GM11168 (cell line): ENCODE results near the gene MAP4K4.
"Not testable (repeated sequence)": the region's sequence is repeated elsewhere in the genome, so short reads cannot be mapped to it uniquely, and the experiment has no call there.

Experiments
- in situ Hi-C: fragments of 300-500 bp; cut with MboI; formaldehyde crosslinking; loops from one replicate; pipeline ENCODE4 v1.12.0; 2022; ENCODE audit warnings: low sequenced_read_pairs; ENCODE audit not compliant: unreplicated experiment

Gene MAP4K4

DNA sequence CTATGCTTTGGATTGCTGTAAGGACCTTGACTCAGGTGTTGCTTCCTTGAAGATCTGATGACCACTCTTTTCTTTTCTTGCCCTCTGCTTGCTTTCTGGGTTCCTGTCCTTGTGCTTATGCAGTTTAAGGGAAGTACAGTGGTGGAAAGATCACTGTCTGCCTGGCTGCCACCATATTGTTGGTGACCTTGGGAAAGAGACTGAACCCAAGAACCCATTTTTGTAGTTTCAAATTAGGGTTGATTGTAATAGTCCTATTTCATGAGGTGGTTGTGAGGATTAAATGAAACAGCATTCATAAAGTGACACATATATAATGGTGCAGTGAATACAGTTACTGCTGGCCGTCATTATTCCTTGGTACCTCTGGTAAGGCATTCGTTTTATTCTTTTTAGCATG is 41.1 kb downstream of the MAP4K4 start:
- in situ Hi-C loops: no loop called here

DNA sequence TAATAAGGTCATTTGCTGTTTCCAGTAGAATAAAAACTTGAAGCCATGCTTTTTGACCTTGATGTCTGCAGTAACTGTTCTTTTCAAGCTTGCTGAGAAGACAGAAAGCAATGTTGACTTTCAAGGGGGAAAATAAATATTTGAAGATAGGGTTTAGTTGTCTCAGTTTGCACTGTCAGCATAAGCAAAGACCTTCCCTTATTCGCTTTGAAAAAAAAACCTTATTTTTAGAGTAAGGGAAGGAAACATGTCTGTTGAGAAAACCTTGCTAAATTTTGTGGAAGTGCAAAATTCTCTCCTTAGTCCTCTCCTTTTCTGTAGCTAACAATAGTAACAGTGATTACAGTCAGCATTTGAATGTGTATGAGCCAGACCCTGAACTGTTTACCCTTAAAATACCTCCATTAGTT is 43.1 kb downstream of the MAP4K4 start:
- in situ Hi-C loops: no loop called here

DNA sequence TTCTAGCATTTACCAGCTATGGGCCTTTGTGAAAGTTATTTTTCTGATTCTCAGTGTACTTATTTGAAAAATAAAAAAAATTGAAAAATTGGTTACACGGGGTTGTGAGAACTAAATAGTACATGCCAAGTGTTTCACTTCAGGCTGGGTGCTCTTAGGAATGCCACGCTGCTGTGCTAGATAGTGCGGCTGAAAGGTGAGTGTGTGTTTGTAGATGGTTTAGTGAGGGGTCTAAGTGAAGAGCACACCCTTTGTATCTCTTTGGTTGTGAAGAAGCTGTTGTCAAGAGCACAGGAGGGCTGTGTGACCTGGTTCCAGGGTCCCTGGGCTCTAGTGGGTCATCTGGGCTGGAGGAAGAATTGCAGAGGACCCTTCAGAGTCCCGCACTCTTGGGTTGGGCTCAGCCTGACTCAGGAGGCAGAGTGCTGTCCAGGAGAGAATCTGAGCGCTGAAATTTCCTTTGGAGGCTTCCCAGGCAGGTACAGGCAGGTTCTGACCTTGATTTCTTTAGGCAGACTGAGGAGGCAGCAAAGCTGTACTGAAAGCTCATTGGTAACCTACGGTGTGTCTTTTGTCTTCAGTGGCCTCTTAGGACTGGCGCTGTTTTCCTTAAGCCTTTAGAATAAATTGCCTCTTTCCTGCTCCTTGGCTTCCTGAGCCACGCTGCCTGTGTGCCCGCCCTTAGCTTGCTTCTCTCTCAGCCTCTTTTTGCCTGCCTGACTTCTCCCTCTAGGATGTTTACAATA is 44.4 kb downstream of the MAP4K4 start:
- in situ Hi-C loops: no loop called here

DNA sequence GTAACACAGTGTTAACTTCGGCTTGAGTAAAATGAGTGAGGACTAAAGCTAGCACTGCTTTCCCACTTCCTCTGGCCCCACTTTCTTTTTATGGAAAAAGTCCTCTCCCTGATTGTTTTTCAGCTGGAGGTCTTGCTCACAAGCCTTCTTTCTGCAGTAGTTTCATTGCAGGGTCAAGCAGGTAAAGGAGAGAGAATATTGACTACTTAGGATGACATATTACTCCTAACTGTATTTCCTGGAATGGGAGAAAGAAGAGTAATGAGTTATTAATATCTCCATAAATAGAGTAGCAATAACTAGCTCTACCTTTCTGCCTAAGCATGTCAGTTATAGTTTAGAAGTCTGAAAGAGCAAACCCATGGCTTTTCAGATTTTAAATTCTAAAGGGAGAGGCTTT is 45.0 kb downstream of the MAP4K4 start:
- in situ Hi-C loops: no loop called here

DNA sequence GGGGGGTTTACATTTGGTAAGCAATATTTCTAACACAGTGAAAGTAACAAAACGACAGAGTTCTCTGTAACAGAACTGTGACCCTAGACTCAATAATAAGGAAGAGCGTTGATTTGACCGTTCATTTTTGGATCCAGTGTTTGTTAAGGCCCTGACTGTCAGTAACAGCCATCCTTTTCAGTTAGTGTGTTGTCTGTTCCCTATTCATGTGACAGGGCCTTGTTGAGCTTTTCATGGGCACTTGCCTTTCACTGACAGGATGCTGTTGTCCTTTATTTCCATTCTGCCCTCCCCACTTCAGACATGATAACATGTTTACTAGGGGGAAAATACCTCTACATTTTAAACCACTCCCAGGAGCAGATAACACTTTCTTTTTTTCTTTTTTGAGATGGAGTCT is 45.8 kb downstream of the MAP4K4 start:
- in situ Hi-C loops: no loop called here

DNA sequence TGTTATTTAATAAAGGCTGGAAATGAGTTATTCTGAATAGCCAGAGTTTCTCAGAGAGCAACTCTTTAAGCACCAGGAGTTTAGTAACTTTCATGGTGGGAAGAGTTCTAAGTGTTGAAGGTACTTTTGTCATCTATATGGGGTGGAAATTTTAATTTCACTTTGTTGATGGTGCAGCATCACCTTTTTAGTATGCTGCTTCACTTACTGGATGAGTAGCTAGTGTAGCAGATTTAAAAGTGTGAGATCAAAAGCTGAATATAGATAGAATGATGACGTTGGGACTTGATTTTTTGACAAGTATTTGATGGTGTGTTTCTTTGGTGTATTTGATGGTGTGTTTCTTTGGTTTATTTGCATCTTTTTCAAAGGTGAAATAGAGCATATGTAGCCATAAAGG is 47.3 kb downstream of the MAP4K4 start:
- in situ Hi-C loops: no loop called here

DNA sequence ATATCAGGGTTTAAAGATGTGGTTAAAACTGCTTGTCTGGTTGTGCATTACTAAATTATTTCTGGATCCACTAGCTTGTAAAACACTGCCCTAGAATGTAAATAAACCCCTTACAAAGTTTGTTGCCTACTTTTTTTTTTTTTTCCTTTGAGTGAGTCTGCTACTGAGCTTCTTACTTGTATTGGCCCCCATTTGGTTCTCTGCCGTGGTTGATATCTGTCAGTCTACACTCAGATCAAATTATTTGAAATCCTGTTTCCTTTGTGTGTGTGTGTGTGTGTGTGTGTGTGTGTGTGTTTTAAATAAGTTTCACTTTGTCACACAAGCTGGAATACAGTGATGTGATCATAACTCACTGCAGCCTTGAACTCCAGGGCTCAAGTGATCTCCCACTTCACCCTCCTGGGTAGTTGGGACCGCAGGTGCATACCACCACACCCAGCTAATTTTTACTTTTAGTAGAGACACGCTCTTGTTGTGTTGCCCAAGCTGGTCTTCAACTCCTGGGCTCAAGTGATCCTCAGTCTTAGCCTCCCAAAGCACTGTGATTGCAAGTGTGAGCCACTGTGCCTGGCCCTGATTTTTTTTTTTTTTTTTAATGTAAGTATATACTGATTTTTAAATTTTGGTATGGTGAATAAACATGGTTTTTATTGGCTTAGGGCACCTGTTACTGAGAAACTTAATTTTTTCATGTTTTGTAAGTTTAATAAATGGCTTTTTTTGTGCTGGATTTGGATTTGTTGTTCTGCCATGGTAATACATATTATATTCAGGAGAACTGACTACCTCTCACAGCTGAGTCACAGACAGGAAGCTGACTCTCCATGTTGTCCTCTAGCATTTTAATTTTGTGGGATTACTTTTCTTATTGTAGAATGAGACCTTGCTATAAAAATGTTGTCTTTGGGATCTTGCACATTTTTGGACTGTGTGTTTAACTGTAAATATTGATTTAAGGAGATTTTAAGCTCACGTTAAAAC is 48.5 kb downstream of the MAP4K4 start:
- in situ Hi-C loops: no loop called here

DNA sequence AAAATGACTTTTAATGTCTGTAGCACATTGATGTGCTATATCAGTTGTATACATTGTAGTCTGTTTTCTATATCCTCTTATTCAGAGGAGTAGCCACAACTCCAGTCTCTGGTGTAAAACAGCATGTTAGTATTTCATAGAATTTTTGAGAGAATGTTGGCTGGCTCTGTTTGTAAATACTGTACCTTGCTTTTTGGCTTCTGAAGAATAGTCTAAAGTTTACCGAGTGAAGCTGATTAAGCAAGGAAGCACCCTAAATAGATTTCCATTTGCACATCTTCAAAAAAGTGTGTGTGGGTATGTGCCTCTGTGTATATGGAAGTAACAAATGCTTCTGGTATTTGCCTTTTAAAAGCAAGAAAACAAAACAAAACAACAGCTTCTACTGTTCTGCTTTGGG is 50.5 kb downstream of the MAP4K4 start:
- in situ Hi-C loops: no loop called here

DNA sequence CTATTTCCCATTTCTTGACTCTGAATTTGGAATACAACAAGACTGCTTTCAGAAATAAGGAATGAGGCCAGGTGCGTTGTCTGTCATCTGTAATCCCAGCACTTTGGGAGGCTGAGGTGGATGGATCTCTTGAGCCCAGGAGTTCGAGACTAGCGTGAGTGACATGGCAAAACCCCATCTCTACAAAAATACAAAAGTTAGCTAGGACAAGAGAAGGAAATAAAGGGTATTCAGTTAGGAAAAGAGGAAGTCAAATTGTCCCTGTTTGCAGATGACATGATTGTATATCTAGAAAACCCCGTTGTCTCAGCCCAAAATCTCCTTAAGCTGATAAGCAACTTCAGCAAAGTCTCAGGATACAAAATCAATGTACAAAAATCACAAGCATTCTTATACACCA is 51.0 kb downstream of the MAP4K4 start:
- in situ Hi-C loops: not testable (repeated sequence)

DNA sequence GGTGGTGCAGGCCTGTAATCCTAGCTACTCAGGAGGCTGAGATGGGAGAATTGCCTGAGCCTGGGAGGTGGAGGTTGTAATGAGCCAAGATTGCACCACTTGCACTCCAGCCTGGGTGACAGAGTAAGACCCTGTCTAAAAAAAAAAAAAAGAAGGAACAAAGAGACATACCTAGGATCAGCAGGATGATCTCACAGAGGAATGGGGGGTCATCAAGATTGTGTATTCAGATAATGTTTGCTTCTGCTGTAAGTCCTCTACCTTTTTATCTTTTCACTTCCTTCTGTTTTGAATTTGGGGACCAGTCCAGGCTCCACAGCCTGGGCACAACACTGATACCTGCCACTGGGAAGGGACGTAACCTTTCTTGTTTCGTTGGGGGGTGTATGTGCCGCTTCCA is 53.2 kb downstream of the MAP4K4 start:
- in situ Hi-C loops: no loop called here

DNA sequence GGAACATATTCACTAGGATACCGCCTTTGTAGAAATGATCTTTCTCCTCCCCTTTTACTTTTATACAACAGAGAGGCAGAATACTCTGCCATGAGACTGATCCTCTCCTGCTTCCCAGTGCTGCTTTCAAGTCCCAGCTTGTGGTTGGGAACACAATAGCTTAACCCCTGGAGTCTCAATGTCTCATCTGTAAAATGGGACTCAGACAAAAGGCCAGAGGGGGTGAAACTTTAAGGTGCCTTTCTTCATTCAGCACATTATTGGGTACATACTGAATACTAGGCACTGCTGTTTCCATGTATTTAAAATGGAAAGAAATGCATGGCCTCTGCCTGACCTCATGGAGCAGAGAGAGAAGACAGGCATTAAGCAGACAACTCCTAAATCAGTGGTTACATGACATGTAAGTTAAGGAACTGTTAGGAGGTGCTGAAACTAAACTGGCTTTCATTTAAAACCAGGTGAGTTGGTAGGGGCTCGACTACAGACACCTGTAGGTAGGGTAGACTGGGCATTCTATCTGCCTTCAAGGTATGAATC is 53.8 kb downstream of the MAP4K4 start:
- in situ Hi-C loops: no loop called here

DNA sequence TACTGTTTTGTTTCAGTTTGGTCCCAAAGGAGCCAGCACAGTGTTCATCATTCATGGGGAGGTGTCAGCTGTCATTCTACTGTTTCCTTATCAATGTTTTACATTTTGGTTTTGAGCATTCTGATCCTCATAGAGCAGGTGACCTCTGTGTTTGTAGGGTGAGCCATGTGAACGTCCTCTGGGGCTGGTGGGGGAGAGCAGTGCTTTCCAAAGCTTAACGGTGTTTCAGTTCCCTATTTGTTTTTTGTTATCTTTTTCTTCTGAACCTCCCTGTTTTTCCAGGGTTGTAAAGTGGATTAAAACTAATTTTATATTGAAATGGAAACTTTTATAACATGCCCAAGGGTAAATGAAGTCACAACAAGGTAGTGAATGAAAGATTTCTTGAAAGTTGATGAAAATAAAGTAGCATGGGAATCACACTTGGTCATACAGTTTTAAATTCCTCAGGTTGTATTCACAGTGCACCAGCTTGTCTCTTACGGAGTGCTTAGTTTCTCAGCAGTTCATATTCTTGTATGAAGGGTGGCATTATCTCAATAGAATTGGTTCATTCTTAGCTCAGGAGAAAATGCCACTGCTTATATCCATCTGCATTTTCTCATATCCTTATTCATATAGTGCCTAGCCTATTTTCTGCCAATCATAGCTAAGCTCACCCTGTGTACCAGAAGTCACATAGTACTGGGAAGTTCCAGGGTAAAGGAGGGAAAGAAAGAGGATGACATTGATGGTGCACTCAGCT is 54.5 kb downstream of the MAP4K4 start:
- in situ Hi-C loops: no loop called here

DNA sequence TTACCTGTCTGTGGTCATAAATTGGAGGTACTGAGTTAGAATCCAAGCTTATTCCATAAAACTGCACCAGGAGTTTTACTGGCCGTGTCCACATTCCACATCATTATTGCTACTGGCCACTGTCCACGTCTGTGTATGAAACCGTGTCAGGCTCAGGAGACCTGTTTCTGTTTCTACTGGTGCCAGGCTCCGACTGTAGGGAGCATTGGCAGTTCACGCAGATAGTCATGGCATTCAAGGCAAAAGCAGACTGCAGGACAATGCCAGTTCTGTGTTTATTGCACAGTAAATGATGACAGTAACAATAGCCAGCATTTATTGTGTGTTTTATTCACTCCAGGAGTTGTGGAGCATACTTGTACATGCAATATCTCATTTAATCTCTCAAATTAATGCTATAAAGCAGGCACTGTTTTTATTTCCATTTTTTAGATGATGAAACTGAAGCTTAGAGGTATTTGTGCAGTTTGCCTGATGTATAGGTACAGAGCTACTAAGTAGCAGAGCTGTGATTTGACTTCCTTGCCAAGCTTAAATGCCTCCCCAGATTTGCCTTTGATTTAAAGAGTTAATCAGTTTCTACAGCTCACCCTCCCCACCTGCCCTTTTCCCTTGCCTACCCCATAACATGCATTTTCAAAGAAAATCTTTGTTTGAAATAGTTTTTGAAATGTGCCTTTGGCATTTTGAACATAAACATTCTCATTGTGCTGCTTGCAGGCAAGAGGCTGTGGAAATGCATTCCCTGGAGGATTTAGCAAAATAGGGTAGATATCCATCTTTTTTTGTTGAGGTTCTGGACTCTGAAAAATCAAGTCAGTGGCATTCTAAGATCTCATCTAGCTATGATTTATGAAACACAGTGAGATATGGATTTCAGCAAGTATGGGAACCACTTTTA is 55.5 kb downstream of the MAP4K4 start:
- in situ Hi-C loops: no loop called here

DNA sequence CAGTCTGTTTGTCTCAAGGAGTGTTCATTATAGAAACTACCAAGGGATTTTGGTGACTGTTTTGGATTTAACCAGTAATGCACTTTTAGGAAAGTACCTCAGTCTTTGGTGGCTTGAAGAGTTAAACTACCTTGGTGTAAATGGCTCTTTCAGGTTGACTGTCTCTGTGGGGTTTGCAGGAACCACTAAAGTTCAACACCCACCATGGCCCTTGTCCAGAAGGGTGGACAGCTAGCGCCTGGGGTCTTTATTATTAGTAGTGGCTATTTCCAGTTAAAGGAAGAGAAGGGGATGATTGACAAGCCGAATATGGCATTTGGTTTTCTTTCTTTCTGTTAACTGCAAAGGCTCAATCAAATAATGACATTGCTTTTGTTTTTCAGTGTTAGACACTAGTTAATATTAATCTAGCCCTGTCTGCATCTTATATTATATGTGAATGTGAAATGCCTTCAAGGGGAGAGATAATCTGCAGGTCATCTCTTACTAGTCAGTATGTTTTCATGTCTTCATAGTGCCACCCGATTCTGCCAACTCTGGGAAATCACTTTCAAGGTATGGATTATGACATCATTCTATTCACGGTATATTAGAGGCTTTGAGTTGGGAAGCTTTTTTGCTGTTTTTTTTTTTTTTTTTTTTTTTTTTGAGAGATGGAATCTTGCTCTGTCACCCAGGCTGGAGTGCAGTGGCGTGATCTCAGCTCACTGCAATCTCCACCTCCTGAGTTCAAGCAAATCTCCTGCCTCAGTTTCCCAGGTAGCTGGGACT is 56.4 kb downstream of the MAP4K4 start:
- in situ Hi-C loops: no loop called here

DNA sequence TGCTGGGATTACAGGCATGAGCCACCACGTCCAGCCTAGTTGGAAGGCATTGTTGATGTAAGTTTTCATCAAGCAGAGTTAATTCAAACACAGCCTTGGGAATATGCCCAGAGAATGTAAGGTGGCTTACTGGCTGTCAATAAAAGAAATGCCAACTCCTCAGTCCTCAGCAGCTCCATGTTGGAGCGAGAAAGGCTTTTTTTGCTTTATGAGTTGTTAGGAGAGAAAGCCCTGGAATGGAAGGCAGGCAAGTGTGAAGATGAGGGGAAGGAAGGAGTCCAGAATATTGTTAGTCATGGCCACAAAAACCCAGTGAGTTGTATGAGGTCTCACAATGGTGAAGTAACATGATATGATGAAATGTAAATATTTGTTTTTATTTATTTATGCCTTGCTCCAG is 57.1 kb downstream of the MAP4K4 start:
- in situ Hi-C loops: no loop called here

DNA sequence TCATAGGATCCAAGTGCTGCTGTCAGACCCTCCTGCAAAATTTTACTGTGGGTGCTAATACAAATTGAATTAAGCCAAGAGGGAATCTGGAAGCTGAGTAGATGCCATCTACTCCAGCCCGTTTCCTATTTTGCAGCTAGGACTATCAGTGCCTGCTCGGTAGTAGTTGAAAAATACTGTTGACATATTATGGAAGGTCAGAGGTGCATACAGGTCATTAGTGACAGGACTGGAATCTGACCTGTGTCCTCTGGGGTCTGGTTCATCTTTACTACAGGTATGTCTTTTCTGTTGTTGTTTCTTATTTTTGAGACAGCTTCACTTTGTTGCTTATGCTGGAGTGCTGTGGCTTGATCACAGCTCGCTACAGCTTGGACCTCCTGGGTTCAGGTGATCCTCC is 58.8 kb downstream of the MAP4K4 start:
- in situ Hi-C loops: no loop called here

DNA sequence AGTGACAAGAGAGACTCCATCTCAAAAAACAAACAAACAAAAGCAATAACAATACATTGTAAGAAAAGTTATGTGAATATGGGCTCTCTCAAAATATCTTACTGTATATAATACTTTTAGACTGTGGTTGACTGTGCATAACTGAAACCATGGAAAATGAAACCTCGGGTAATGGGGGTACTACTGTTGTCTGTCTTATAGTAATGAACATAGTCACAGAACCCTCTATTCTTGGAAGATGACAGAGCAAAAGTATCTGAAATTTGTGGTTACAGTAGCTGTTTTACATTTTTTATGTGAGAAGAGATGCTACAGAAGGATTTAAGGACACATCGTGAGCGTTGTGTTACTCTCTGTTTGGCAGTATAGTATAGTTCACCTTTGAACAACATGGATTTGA is 60.5 kb downstream of the MAP4K4 start:
- in situ Hi-C loops: no loop called here

DNA sequence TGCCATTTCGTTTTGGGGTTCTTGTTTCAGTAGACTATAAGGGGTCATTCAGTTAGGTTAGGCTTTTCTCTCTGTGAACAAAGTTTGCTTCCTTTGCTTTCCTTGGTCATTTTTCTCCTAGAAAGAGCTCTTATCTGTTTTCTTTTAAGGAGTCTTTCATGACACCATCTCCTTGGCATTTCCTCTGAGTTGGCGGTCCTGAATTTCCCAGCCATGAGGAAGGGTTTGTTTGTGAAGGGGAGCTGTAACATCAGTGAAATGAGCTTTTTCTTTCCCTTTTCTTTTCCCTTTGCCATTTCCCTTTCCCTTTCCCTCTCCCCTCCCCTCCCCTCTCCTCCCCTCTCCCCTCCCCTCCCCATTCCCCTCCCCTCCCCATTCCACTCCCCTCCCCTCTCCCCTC is 61.7 kb downstream of the MAP4K4 start:
- in situ Hi-C loops: no loop called here
